KMS-11 (cell line): Measurements from ENCODE around the gene PITHD1.

Experiments used
- H2AFZ ChIP-seq: fragments of 200-600 bp; sonication (generic); 2 replicates; pipeline ENCODE4 v1.6.1; 2016; ENCODE audit warnings: antibody characterized with exemption, mixed run types, low read depth
- H3K27ac ChIP-seq: fragments of 200-600 bp; sonication (generic); 2 replicates; pipeline ENCODE4 v1.6.1; 2016; ENCODE audit warnings: mild to moderate bottlenecking, mixed run types
- H3K27me3 ChIP-seq: fragments of 200-600 bp; sonication (generic); 2 replicates; pipeline ENCODE4 v1.6.1; 2017; ENCODE audit warnings: mild to moderate bottlenecking, low read depth, mixed run types, moderate library complexity; ENCODE audit not compliant: insufficient read depth
- H3K36me3 ChIP-seq: fragments of 200-600 bp; sonication (generic); 2 replicates; pipeline ENCODE4 v1.6.1; 2017; ENCODE audit warnings: mild to moderate bottlenecking, mixed run types; ENCODE audit not compliant: insufficient read depth
- H3K4me1 ChIP-seq: fragments of 200-600 bp; sonication (generic); 2 replicates; pipeline ENCODE4 v1.6.1; 2016; ENCODE audit warnings: mild to moderate bottlenecking, low read depth, mixed run types; ENCODE audit not compliant: poor library complexity, severe bottlenecking
- H3K4me2 ChIP-seq: fragments of 200-600 bp; sonication (generic); 2 replicates; pipeline ENCODE4 v1.7.0; 2016; ENCODE audit warnings: mild to moderate bottlenecking, mixed run types
- H3K4me3 ChIP-seq: fragments of 200-600 bp; sonication (generic); IDR thresholded peaks from 2 replicates; pipeline ENCODE4 v1.6.1; 2017; ENCODE audit warnings: low read depth, low read length, mixed read lengths; ENCODE audit not compliant: insufficient read depth
- H3K79me2 ChIP-seq: fragments of 200-600 bp; sonication (generic); 2 replicates; pipeline ENCODE4 v1.6.1; 2016; ENCODE audit warnings: low read depth, mixed run types; ENCODE audit not compliant: insufficient read depth
- H3K9ac ChIP-seq: fragments of 200-600 bp; sonication (generic); 2 replicates; pipeline ENCODE4 v1.6.1; 2016; ENCODE audit warnings: mild to moderate bottlenecking, mixed run types
- H4K20me1 ChIP-seq: fragments of 200-600 bp; sonication (generic); 2 replicates; pipeline ENCODE4 v1.6.1; 2016; ENCODE audit warnings: mild to moderate bottlenecking, mixed run types; ENCODE audit not compliant: insufficient read depth
- CTCF ChIP-seq: fragments of 200-600 bp; sonication (generic); conservative IDR thresholded peaks from 2 replicates; pipeline ENCODE4 v1.6.1; 2017; ENCODE audit warnings: low read depth, mild to moderate bottlenecking, antibody characterized with exemption, low read length, moderate library complexity, mixed read lengths

The PITHD1 gene

GRCh38 chr1:23748016-23748415, 30.2 kb upstream of the PITHD1 start:
- Histone ChIP-seq H3K4me2 (no peak overlapping the region), H3K36me3 (peaks cover 14% of the 10 kb centered on the region), H3K9ac (no peak overlapping the region), H3K4me1 (peaks cover 26% of the 10 kb centered on the region), H4K20me1 (peaks cover 10% of the 10 kb centered on the region), H3K27me3 (no peaks in the 10 kb centered on the region), H2AFZ (no peak overlapping the region), H3K4me3 (no peak overlapping the region), H3K27ac (no peak overlapping the region), H3K79me2 (peaks cover 47% of the 10 kb centered on the region)
- no peak for TF ChIP-seq CTCF

GRCh38 chr1:23751050-23751814, 27.0 kb upstream of the PITHD1 start:
- Histone ChIP-seq H3K27me3 (no peaks in the 10 kb centered on the region), H4K20me1 (peaks cover 7% of the 10 kb centered on the region), H3K4me3 (no peak overlapping the region), H3K27ac (no peak overlapping the region), H3K79me2 (peaks cover 22% of the 10 kb centered on the region; the same call in 1 of the 2 replicates), H3K36me3 (peaks cover 14% of the 10 kb centered on the region), H3K4me1 (peaks cover 8% of the 10 kb centered on the region), H2AFZ (no peak overlapping the region), H3K4me2 (no peak overlapping the region), H3K9ac (no peak overlapping the region)
- peak; percentile 83 for TF ChIP-seq CTCF

GRCh38 chr1:23751815-23752200, 26.4 kb upstream of the PITHD1 start:
- TF ChIP-seq CTCF = no peak
- H3K79me2 ChIP-seq = peaks cover 16% of the 10 kb centered on the region; the same call in 1 of the 2 replicates
- no peaks in the 10 kb centered on the region for H3K27me3 ChIP-seq
- no peak overlapping the region for H3K4me3 ChIP-seq
- no peak overlapping the region for H3K4me2 ChIP-seq
- no peak overlapping the region for H2AFZ ChIP-seq
- peaks cover 5% of the 10 kb centered on the region for H4K20me1 ChIP-seq
- H3K27ac ChIP-seq = no peak overlapping the region
- H3K36me3 ChIP-seq = peaks cover 14% of the 10 kb centered on the region
- H3K4me1 ChIP-seq = peaks cover 8% of the 10 kb centered on the region
- no peak overlapping the region for H3K9ac ChIP-seq

- Histone ChIP-seq H4K20me1 (no peaks in the 10 kb centered on the region), H3K36me3 (peaks cover 14% of the 10 kb centered on the region), H3K9ac (no peak overlapping the region), H3K79me2 (peaks cover 5% of the 10 kb centered on the region; the same call in 1 of the 2 replicates), H3K27me3 (no peaks in the 10 kb centered on the region), H3K4me3 (no peak overlapping the region), H3K4me1 (peaks cover 8% of the 10 kb centered on the region), H3K4me2 (no peak overlapping the region), H3K27ac (no peak overlapping the region), H2AFZ (no peak overlapping the region)
- no peak for TF ChIP-seq CTCF
Measured at GRCh38 chr1:23752909-23753308, 25.3 kb upstream of the PITHD1 start.
